HG03378 (cell line): Measurements from ENCODE around the gene ZNF185.

Experiments
- ATAC-seq: cut with Tn5 transposase; IDR thresholded peaks from one replicate; pipeline ENCODE4 v1.9.1; 2021; ENCODE audit warnings: mild to moderate bottlenecking, moderate library complexity; ENCODE audit not compliant: unreplicated experiment

ZNF185 gene

DNA sequence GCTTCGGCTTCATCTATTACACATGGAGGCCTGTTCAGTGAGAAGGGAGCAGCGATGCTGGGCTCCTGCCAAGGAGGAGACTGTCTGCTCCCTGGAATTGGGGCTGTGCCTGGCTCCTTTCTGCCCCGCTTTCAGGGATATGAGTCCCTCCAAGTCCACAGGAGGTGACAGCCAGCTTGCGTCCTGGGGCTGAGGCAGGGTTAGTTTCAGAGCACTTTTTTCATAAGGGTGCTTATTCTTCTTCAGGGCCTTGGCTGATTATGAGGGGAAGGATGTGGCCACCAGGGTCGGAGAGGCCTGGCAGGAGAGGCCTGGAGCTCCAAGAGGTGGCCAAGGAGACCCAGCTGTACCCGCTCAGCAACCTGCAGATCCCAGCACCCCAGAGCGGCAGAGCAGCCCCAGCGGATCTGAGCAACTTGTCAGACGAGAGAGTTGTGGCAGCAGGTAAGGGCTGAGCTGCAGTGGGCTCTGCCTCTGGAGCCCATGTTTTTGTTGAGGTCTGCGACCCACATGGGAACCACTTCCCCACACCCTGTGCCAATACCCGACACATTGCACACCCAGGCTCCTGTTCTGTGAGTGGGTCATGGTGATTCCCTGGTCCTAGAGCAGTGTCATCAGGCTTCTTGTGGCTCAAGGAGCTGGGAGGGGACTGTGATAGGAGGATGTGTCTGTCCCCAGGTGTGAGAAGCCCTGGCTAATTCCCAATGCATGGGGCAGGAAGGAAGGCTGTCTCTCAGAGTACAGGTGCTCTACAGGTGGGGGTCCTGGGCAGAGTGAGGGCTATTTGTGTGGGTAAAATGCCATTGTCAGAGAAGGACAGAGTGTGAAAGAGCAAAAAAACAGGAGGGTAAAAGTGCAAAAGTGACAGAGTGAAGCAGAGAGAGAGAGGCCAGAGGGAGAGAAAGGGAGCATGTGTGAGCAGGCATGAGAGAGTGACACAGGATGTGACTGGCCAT, 47.4 kb downstream of the ZNF185 start:
- ATAC-seq = no peak

DNA sequence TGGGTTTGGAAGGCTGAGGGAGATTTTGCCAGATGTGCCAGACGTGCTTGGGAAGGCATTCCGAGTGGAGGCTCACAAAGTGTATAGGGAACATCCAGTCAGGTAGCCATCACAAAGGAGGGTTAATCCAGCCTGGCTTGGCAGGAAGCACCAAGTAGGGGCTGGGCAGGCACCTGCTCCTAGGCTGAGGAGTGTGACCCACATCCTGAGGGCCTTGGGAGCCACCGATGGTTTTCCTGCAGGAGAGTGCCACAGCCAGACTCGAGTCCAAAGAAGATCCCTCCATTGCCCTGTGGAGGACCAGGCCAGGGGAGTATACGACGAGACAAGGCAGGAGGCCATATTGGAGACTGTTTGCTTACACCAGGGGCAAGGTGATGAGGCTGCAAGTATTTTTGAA, 48.8 kb downstream of the ZNF185 start:
- no peak for ATAC-seq
